NCI-H2196 (cell line): ENCODE data around the gene DRC1.

ENCODE experiments used
- DNase-seq: peaks from one replicate; lab custom pipeline; 2025; ENCODE audit not compliant: unreplicated experiment; lab: John Stamatoyannopoulos, UW

The DRC1 gene

DNA sequence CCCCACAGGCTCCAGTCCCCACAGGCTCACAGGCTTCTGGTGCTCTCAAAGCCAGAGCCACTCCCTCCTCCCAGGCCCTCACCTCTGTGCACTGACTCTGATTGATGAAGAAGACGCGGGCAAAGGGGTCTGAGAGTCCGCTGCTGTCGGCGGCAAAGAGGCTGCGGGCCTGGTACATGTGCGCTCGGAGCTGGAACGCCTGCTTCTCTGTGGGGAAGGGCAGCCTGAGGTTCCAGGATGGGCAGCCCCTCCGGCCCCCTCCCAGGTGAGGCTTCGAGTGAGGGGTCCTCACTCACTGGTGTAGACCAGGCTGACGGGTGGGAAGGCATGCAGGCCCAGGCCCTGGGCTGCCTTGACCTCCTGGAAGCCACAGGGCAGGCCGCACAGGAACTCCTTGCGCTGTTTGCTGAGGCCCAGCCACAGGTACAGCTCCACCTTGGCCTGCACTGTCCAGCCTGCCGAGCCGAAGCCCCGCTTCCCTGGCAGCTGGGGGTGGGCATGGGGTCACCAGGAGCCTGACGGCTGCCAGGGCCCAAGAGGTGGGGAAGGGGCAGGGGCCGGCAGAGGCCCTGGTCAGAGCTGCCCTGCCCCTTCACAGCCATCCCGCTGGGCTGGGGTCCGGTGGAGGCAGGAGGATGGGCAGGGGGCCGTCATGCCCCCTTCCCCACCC is 74.2 kb downstream of the DRC1 start:
- DNase-seq: no peak

DNA sequence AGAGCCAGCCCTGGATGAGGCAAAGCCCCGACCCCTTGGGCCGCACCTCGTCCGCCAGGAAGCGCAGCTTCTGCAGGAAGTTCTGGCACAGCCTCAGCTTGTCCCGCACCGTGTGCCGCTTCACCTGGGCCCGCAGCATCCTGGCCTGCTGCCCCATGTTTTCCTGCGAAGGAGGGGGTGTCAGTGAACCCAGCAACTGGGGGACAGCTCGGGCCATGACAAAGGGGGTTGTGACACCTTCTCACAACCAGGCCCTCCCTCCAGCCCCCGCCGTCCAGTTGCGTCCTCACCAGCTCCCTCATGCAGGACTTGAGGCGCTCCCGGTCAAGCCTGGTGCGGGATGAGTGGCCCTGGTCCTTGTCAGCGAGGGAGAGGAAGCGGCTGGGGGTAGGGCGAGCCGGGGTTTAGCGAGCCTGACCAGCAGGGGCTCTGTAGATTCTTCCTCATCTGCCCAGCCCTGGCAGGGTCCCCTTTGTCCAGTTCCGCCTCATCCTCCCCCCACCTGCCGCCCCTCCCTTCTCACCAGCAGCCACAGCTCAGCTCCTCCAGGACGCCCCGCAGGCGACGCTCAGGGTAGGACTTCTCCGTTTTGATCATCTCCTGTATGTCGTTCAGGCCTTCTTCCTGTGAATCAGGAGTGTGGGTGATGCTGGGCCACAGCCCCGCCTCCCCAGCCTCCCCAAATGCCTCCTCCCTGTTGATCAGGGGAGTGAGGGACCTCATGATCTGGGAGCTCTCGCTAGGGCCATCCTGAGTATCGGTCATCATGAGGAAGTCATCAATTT is 75.6 kb downstream of the DRC1 start:
- no peak for DNase-seq

DNA sequence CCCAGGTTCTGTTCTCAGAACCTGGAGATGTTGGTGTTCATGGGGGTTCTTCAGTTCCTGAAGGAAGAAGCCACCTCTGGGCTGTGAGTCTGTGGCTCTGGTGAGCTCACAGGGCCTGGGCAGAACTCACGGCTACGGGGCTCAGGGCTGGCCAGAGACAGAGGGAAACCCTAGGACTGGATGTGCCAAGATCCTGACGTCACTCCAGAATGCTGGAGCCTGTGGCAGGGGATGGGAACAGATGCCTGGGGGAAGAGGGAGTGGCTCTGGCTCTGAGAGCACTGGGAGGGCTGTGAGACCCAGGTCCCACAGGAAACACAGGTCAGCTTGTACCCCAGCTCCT is 76.2 kb downstream of the DRC1 start, which contains the start of gene OTOF:
Gene OTOF, minus strand, starts transcription at position 214 of the 343 bp plus-strand sequence.
- DNase-seq: no peak

DNA sequence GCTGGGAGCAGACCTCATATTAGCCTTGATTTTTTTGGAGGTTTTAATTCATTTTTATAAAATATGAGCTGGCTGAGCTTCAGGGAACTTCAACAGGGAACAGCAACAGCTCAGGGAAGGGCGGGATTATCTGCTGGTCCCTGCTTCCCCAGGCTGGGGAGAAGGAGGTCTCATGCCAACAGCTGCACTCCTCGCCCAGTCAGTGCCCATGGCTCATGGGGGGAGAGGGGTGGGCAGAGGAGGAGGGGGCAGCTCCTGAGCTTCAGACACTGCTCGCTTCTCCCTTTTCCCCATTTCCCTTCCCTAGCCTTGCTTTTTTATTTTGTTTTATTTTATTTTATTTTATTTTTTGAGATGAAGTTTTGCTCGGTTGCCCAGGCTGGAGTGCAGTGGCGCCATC is 76.6 kb downstream of the DRC1 start:
- no peak for DNase-seq

DNA sequence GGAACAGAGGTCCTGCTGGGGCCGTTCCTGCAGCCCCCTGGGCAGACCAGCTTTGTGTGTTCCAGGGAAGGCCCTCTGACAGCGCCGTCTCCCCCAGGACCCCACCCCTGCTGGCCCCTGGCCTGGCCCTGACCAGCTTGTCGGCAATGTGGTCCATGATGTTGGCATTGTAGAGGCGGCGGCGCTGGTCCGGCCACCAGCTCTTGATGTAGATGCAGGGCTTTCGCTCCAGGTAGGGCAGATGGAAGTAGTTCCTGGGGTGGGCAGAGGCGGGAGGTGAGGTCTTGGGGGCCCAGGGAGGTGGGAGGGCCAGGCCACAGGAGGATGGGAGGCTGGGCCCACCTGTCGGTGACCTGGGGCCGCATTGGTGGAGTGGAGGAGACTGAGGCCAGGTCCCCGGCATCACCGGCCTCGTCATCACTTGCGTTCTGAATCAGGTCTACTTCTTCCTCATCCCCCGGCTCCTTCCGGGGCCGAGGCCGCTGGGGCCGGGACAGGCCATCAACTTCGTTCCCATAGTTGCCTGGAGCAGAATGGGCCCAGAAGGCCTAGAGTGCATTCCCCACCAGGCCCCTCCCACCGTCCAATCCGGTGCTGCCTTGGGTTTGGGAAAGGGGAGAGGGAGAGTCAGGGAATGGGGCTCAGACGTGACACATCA is 77.5 kb downstream of the DRC1 start:
- DNase-seq: no peak

DNA sequence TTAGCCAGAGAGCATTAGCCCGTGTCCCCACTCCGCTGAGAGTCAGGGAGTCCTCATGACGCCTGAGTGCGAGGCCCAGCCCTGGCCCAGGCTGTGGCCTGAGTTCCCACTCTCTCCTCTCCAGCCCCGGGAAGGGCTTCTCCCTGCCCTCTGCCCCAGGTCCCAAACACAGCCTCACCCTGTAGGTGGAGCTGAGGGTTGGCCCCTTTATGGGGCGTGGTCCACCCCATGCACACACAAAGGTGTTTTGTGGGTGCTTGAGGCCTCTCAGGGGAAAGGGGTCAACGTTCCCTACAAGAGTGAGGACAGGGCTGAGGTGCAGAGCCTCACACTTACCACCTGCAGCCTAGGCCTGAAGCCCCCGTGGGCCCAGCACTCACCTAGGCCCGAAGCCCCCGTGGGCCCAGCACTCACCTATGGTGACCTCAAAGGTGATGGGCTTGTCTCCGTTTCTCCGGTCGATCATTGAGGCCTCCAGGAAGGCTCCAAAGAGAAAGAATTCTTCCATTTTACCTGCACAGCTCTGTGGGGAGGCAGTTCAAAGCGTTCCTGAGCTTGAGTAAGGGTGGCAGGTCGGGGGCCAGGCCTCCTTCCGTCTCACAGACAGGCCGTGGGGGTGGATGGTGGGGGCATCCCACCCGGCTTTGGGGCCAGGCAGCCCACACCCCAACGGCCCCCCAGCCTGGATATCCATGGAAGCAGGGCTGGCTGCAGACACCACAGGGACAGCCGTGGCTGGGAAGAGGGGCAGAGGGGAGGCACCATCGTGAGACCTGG is 78.3 kb downstream of the DRC1 start:
- no peak for DNase-seq

DNA sequence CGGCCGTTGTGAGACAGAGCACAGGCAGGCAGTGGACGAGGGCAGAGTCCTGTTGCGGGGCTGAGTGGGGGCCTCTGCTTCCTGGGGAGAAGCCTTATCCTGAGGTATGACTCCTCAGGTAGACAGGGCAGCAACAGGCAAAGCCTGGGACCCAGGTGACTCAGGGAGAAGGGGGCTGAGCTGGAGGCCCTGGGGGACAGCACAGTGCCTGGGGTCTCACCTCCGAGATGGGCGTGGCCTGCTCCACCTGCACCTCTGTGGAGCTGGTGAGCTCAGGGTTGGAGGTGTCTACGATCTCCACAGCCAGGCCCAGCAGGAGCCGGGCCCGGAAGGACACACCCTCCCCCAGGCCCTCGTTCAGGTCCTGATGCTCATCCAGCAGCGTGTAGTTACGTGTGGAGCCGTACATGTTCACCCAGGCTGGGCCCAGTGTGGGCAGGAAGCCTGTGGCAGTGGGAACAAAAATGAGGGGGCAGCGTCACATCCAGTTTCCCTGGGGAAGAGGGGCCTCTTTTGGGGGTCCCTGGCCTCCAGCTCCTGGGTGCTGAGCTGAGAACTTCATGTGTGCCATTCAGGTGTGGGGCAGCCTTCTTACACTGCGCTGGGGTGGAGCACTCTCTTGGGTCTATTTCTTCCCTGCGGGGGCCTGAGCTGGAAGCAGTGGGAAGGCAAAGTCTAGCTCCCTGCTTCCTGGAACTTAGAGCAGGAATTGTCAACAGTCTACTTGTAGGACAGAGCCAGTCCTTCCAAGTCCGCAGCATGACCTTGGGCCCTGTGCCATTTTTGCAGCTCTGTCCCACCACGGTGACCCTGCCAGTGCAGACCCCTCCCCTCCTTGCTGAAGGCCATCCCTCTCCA is 79.1 kb downstream of the DRC1 start:
- no peak for DNase-seq

DNA sequence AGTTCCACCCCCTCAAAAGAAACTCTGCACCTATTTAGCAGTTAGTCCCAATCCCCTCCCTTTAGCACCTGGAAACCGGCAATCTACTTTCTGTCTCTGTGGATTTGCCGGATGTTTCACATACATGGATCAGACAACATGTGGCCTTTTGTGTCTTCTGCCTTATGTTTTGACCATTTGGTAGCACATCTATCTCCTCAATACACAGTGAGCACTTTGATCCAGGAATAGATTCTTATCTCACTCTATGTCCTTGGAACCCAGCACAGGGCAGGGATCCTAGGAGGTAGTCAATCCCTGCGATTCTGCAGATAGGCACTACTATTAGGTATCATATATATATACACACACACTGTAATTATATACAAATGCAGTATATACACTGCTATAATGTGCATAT is 80.0 kb downstream of the DRC1 start:
- no peak for DNase-seq

DNA sequence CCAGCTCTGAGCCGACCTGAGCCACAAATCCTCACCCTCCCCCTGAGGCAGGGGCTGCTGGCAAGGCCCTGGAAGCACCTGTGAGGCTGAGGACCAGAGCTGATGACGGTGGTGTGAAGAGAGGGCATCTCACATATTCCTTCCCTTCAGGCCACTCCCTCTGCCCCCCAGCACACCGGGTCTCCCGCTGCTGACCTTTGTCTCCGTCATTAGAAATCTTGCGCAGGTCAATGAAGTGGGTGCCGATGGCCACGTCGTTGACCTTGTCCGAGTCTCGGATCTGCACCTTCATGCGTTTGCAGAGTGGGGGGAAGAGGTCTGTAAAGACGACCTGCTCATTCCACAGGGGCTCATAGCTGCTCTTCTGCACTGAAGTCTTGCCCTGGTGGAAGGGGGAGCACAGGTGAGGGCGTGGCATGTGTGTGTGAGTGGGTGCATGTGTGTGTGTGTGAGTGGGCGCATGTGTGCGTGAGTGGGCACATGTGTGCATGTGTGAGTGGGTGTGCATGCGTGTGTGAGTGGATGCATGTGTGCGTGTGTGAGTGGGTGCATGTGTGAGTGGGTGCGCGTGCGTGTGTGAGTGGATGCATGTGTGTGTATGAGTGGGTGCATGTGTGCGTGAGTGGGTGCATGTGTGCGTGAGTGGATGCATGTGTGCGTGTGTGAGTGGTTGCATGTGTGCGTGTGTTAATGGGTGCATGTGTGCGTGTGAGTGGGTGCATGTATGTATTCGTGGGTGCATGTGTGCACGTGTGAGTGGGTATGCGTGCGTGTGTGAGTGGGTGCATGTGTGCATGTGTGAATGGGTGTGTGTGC is 80.7 kb downstream of the DRC1 start:
- no peak for DNase-seq

DNA sequence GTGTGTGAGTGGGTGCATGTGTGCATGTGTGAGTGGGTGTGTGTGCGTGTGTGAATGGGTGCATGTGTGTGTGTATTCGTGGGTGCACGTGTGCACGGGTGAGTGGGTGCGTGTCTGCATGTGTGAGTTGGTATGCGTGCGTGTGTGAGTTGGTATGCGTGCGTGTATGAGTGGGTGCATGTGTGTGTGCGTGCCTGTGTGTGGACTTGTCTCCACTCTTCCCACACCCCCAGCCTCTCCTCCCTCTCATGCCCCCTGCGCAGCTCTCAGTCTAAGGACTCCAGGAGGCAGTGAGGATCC is 81.3 kb downstream of the DRC1 start:
- DNase-seq: no peak

DNA sequence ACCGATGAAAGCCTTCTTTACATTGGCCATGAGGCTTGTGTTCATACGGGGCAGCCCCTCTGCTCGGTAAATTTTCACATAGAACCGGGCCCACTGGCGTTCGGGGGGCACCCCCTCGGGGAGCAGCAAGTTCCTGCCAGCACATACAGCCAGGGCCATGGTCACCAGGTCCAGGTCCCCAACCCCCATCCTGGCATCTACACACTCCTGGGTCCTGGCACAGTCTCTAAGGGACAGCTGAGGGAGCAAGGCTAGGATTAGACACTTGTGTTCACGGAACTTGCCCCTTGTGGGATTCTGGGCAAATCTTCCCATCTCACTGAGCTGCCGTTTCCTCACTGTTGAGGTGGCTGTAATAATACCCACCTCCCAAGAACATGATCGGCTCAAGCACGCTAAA is 81.8 kb downstream of the DRC1 start:
- no peak for DNase-seq

DNA sequence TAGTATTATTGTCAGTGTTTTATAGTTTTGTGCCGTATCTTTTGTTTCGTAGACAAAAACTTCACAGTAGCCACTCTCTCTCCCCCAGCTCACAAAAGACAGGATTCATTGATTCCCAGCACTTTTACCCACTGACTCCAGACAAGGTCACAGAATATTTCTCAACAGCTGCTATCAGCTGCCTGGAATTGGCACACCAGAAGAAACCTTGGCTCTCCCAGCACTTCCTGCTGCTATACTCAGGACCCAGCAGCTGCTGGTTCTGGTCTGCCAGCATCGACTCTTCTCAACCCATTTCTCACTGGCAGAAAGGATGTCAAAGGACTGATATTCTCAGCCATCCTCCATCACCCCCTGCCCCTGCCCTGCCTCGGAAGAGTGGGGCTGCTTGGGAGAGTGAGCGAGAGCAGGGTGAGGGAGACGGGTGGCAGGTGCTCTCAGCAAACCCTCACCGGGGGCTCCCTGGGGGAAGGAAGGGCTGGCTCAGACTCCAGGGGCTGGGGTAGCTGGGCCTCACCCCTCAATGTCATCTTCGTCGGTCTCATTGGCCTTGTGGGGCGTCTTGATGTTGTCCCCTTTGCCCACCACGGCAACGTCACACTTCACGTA is 82.3 kb downstream of the DRC1 start:
- DNase-seq: peak; percentile 32

DNA sequence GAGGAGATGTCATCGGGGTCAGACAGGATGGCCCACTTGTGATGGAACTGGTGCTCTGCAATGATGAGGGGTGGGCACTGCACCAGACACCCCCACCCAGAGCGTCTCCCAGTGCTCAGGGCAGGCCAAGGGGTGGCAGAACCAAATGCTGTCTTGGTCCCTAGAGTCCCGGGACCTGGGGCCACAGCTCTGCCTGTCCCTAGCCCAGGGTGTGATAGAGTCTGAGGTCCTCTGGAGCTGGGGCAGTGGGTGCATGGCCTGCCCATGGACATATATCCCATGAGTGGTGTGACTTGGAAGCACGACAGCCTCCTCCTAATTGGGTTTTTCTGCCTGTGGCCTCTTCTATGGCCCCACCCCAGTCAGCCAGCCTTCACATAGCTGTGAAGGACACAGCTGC is 82.9 kb downstream of the DRC1 start:
- no peak for DNase-seq

DNA sequence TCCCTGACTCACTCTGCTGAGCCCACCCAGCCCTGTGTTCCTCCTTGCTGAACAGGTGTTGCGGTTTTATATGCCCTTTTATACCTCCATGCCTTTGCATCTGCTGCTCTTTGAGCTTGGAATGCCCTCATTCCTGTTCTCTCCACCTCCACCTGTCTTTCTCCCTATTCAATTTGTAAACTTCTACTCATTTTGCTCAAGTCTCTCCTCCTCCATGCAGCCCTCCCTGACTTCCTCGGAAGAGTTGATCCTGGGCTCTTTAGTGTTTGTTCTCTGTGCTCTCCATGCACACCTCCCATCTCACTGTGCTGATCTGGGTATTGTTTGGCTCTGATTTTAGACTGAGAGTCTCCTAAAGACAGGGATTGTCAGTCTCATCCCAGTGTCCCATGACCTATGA is 83.4 kb downstream of the DRC1 start:
- DNase-seq: no peak

DNA sequence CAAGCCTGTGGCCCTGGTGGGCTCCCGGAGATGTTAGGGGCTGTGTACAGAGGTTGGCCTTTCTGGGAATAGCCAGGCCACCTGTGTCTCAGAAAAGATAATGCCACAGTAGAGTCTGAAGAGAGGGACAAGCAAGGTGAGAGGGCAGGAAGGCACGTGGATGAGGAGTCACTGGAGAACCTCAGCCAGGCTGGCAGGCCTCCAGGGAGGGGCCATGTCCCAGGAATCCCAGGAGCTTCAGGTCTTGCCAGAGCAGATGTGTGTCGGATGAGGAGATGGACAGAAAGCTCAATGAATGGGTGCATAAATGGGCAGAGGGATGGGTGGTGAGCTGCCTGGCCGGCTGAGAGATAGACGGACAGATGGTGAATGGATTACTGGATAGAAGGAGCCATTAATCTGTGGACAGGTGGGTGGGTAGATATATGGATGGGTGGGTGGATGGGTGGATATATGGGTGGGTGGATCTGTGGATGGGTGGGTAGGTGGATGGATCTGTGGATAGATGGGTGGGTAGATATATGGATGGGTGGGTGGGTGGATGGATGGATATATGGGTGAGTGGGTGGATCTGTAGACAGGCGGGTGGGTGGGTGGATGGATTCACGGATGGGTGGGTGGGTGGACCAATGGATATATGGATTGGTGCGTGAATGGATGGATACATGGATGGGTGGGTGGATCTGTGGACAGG is 84.2 kb downstream of the DRC1 start:
- DNase-seq: no peak

DNA sequence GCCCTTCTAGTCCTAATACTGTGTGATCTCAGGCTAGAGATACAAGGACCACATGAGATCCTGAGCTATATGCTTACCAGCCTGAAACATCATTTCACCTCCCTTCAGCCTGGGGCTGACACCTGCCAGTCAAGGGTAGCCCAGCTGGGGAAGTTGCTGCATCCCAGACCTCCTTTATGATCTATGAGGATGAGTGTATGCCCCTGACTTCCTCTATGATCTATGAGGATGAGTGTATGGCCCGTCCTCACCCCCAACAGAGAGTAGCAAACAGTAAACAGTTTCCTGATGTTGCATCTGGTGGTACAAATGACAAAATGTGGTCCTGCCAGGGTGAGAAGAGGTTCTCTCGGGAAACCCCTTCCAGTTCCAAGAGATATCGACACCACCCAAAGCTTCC is 85.1 kb downstream of the DRC1 start:
- DNase-seq: no peak

DNA sequence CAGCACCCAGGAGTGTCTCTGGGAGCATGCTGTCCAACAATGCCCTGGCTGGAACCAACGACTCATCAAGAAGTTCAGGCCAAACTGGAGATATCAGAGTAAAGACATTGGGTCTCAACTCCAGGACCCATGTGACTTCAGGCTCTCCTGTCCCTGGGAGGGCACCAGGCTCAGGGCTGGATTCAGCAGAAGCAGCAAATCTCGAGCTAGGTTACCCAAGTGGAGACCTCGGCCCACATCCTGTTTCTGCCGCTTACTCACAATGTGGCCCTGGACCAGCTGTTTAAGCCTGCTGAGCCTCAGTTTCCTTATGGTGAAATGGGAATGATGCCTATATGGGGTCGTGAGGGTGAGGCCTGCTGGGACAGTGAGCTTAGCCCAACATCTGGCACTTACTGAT is 85.5 kb downstream of the DRC1 start:
- no peak for DNase-seq

DNA sequence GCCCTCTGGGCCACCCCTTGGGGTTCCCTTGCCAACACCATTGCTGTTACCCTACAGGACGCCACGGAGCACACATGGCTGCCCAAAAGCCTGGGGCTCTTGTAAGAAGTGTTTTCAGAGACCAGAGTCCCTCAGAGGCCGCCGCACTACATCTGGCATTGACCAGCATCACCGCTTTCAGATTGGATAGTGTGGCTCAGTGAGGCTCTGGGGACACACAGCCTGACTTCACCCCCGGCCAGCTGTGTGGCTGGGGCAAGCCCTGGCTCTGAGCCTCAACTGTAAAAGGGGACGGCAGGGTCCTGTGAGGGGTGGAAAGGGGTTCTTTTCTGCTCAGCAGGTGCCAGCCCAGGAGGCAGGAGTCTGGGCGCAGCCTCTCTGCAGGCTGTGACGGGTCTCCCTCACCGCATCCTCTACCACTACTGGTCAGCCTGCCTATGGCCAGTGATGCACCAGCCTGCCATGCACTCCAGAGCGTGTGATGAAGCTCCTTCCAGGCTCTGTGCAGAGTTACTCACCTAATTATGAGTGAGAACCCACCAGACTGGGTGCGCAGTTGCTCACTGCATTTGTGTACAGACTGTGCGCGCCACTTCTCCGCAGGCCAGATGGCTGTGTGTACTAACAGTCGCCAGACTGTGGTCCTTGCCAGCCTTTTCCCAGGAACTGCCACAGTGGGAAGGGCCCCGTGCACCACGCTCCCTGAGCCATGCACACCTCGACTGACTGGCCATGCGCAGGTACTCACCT is 86.9 kb downstream of the DRC1 start:
- no peak for DNase-seq
